ENCODE measurements around the gene DGCR8. TPM values are rescaled to one million over a fixed set of nuclear protein-coding genes. Genes with fewer than 3 reads are reported as not detected.

The DGCR8 gene
- total and polyA plus RNA-seq, 2 experiments from 2014 or later, result 15.1 to 23.8 TPM

- DNase-seq (ENCODE audit: low read depth in 1 of 2, low spot score in 1 of 2), result peak in 1 of 2 donors; percentile 62
- Histone ChIP-seq H3K36me3 (no peaks in the 10 kb centered on the region), H3K27ac (no peak overlapping the region), H3K4me3 (no peak overlapping the region), H3K4me1 (ENCODE audit: low read depth) (peaks cover 14% of the 10 kb centered on the region), H3K9me3 (ENCODE audit: low read depth) (no peaks in the 10 kb centered on the region), H3K27me3 (no peaks in the 10 kb centered on the region)
- no peak for TF ChIP-seq CTCF (IDR thresholded peaks at IDR 0.05; ENCODE audit: low read depth, low read length)
Observed at GRCh38 chr22:20062766-20063083, 17.3 kb upstream of the DGCR8 start.

GRCh38 chr22:20063271-20064139 lies 16.5 kb upstream of the DGCR8 start:
- Histone ChIP-seq H3K4me3 (no peak overlapping the region), H3K9me3 (ENCODE audit: low read depth) (no peaks in the 10 kb centered on the region), H3K27ac (no peak overlapping the region), H3K27me3 (no peaks in the 10 kb centered on the region), H3K4me1 (ENCODE audit: low read depth) (peaks cover 11% of the 10 kb centered on the region), H3K36me3 (no peaks in the 10 kb centered on the region)
- DNase-seq (ENCODE audit: low read depth in 1 of 2, low spot score in 1 of 2), result no peak
- no peak for TF ChIP-seq CTCF (IDR thresholded peaks at IDR 0.05; ENCODE audit: low read depth, low read length)

- no peak for TF ChIP-seq CTCF (IDR thresholded peaks at IDR 0.05; ENCODE audit: low read depth, low read length)
- H3K27ac ChIP-seq, result no peak overlapping the region
- no peak overlapping the region for H3K4me3 ChIP-seq
- H3K4me1 ChIP-seq (ENCODE audit: low read depth), result peaks cover 5% of the 10 kb centered on the region
- H3K27me3 ChIP-seq, result no peaks in the 10 kb centered on the region
- no peaks in the 10 kb centered on the region for H3K9me3 ChIP-seq (ENCODE audit: low read depth)
- DNase-seq (ENCODE audit: low read depth in 1 of 2, low spot score in 1 of 2), result no peak
- H3K36me3 ChIP-seq, result no peaks in the 10 kb centered on the region
Observed at GRCh38 chr22:20064140-20064480, 15.9 kb upstream of the DGCR8 start.

- no peak for DNase-seq (ENCODE audit: low read depth in 1 of 2, low spot score in 1 of 2)
- Histone ChIP-seq H3K9me3 (ENCODE audit: low read depth) (no peaks in the 10 kb centered on the region), H3K4me1 (ENCODE audit: low read depth) (no peaks in the 10 kb centered on the region), H3K36me3 (no peaks in the 10 kb centered on the region), H3K4me3 (no peak overlapping the region), H3K27me3 (no peaks in the 10 kb centered on the region), H3K27ac (no peak overlapping the region)
- TF ChIP-seq CTCF (IDR thresholded peaks at IDR 0.05; ENCODE audit: low read depth, low read length), result no peak
Observed at GRCh38 chr22:20064545-20065262, 15.3 kb upstream of the DGCR8 start.

GRCh38 chr22:20065896-20066616 lies 14.0 kb upstream of the DGCR8 start:
- no peaks in the 10 kb centered on the region for H3K9me3 ChIP-seq (ENCODE audit: low read depth)
- no peaks in the 10 kb centered on the region for H3K4me1 ChIP-seq (ENCODE audit: low read depth)
- no peak for DNase-seq (ENCODE audit: low read depth in 1 of 2, low spot score in 1 of 2)
- no peak overlapping the region for H3K27ac ChIP-seq
- no peaks in the 10 kb centered on the region for H3K36me3 ChIP-seq
- no peak for TF ChIP-seq CTCF (IDR thresholded peaks at IDR 0.05; ENCODE audit: low read depth, low read length)
- H3K4me3 ChIP-seq, result no peak overlapping the region
- no peaks in the 10 kb centered on the region for H3K27me3 ChIP-seq

All from cardiac muscle cell (in vitro differentiated cells and primary cell).